ENCODE measurements around the gene MSL2. TPM values are rescaled to one million over a fixed set of nuclear protein-coding genes. Genes with fewer than 3 reads are reported as not detected.

Gene MSL2
- total RNA-seq (2022) = 28.0 and 28.5 TPM in 2 replicates
- Bru-seq, nascent RNA = percentile 91 among the genes with signal in this experiment
- BruChase-seq, experiment 1, labeled RNA remaining after a 2-hour chase = percentile 93 among the genes with signal in this experiment
- percentile 89 among the genes with signal in this experiment for BruChase-seq, experiment 2, labeled RNA remaining after a 6-hour chase
- long read RNA-seq, full-length matches to known transcripts = 8 of 12 reads
- long read RNA-seq, partial matches to known transcripts = 0 of 12 reads
- long read RNA-seq, other reads (novel, unspliced or antisense) = 4 of 12 reads

- H3K27me3 ChIP-seq (replicated peaks; ENCODE audit: control insufficient read depth, insufficient read depth, low read length) = no peaks in the 10 kb centered on the region
- no TSS peak for BruUV-seq (replicated peaks)
- Mint-ChIP-seq H3K36me3 (ENCODE audit: insufficient read depth, unreplicated experiment) (peaks cover 44% of the 10 kb centered on the region), H3K27me3 (ENCODE audit: insufficient read depth, unreplicated experiment) (no peaks in the 10 kb centered on the region), H3K9me3 (ENCODE audit: unreplicated experiment) (no peaks in the 10 kb centered on the region), H3K4me1 (ENCODE audit: low read depth, unreplicated experiment) (no peaks in the 10 kb centered on the region), H3K4me3 (ENCODE audit: unreplicated experiment) (peak within 1 kb of the TSS; percentile 86), H3K27ac (ENCODE audit: unreplicated experiment) (peak within 1 kb of the TSS; percentile 98)
- TF ChIP-seq CTCF (IDR thresholded peaks at IDR 0.05; ENCODE audit: insufficient read depth in 1 of 2, low read depth in 1 of 2, low read length in 1 of 2, severe bottlenecking in 1 of 2, unreplicated experiment in 1 of 2) = no peak
- CTCF ChIA-PET = interaction anchor here (0.6 to 1.9 kb wide), 7 partner anchors 8 to 556 kb away, joined by 3 to 14 read pairs (median 6); partner anchors contain the start of genes PCCB and STAG1
- peaks cover 13% of the 10 kb centered on the region; the same call in 1 of the 2 replicates for H3K4me1 ChIP-seq
- no peak for DNase-seq
- H3K4me3 ChIP-seq (ENCODE audit: low read depth, low read length) = peak within 1 kb of the TSS; percentile 75
- POLR2A ChIA-PET = interaction anchor here (0.6 to 2.3 kb wide), 16 partner anchors 8 to 775 kb away, joined by 3 to 19 read pairs (median 5); partner anchors contain the start of genes PCCB and STAG1
- no peaks in the 10 kb centered on the region for H3K36me3 ChIP-seq (ENCODE audit: control insufficient read depth, insufficient read depth, low read length)
- no peaks in the 10 kb centered on the region for H3K9me3 ChIP-seq
- intact Hi-C loops (cut with micrococcal nuclease; ENCODE audit: unreplicated experiment) = loop anchor here (1.0 to 10.0 kb wide), 5 partner anchors 43 to 149 kb away; partner anchors contain the start of gene PCCB
Observed at GRCh38 chr3:136196064-136196400, at the start of gene MSL2. Gene MSL2, minus strand, starts transcription at chr3:136196335. Its CDS starts 1,222 bp downstream, at chr3:136195113.

- H3K4me3 ChIP-seq (ENCODE audit: low read depth, low read length) = no peak overlapping the region
- intact Hi-C loops (cut with micrococcal nuclease; ENCODE audit: unreplicated experiment) = no loop called here
- CTCF ChIA-PET = no interaction called here
- Mint-ChIP-seq H3K27me3 (ENCODE audit: insufficient read depth, unreplicated experiment) (no peaks in the 10 kb centered on the region), H3K4me3 (ENCODE audit: unreplicated experiment) (no peak overlapping the region), H3K9me3 (ENCODE audit: unreplicated experiment) (no peaks in the 10 kb centered on the region), H3K27ac (ENCODE audit: unreplicated experiment) (no peak overlapping the region), H3K36me3 (ENCODE audit: insufficient read depth, unreplicated experiment) (peaks cover 8% of the 10 kb centered on the region), H3K4me1 (ENCODE audit: low read depth, unreplicated experiment) (peaks cover 23% of the 10 kb centered on the region)
- no peaks in the 10 kb centered on the region for H3K36me3 ChIP-seq (ENCODE audit: control insufficient read depth, insufficient read depth, low read length)
- no peak for DNase-seq
- POLR2A ChIA-PET = interaction anchor here (0.5 kb wide), 1 partner anchor 59 kb away, joined by 3 read pairs; no protein-coding TSS in a partner anchor
- H3K4me1 ChIP-seq = peaks cover 21% of the 10 kb centered on the region
- H3K27me3 ChIP-seq (replicated peaks; ENCODE audit: control insufficient read depth, insufficient read depth, low read length) = no peaks in the 10 kb centered on the region
- no peaks in the 10 kb centered on the region for H3K9me3 ChIP-seq
- TF ChIP-seq CTCF (IDR thresholded peaks at IDR 0.05; ENCODE audit: insufficient read depth in 1 of 2, low read depth in 1 of 2, low read length in 1 of 2, severe bottlenecking in 1 of 2, unreplicated experiment in 1 of 2) = no peak
- BruUV-seq (replicated peaks) = no TSS peak
Observed at GRCh38 chr3:136245691-136246090, 49.6 kb upstream of the MSL2 start.

GRCh38 chr3:136239094-136239493, 43.0 kb upstream of the MSL2 start:
- peak in 1 of 2 experiments; percentile 40 for DNase-seq
- ChIA-PET POLR2A (interaction anchor here (1.0 kb wide), 1 partner anchor 43 kb away, joined by 6 read pairs; the partner anchor contains the start of gene MSL2), CTCF (no interaction called here)
- Mint-ChIP-seq H3K4me3 (ENCODE audit: unreplicated experiment) (no peak overlapping the region), H3K27ac (ENCODE audit: unreplicated experiment) (no peak overlapping the region), H3K36me3 (ENCODE audit: insufficient read depth, unreplicated experiment) (no peaks in the 10 kb centered on the region), H3K27me3 (ENCODE audit: insufficient read depth, unreplicated experiment) (no peaks in the 10 kb centered on the region), H3K4me1 (ENCODE audit: low read depth, unreplicated experiment) (peaks cover 15% of the 10 kb centered on the region), H3K9me3 (ENCODE audit: unreplicated experiment) (no peaks in the 10 kb centered on the region)
- Histone ChIP-seq H3K9me3 (no peaks in the 10 kb centered on the region), H3K4me1 (peaks cover 14% of the 10 kb centered on the region), H3K36me3 (ENCODE audit: control insufficient read depth, insufficient read depth, low read length) (no peaks in the 10 kb centered on the region), H3K27me3 (replicated peaks; ENCODE audit: control insufficient read depth, insufficient read depth, low read length) (no peaks in the 10 kb centered on the region), H3K4me3 (ENCODE audit: low read depth, low read length) (no peak overlapping the region)
- TF ChIP-seq CTCF (IDR thresholded peaks at IDR 0.05; ENCODE audit: insufficient read depth in 1 of 2, low read depth in 1 of 2, low read length in 1 of 2, severe bottlenecking in 1 of 2, unreplicated experiment in 1 of 2) = no peak
- BruUV-seq (replicated peaks) = no TSS peak
- intact Hi-C loops (cut with micrococcal nuclease; ENCODE audit: unreplicated experiment) = loop anchor here (1.0 kb wide), 1 partner anchor 43 kb away; the partner anchor contains the start of gene MSL2

Measured in Caco-2 (cell line).